ENCODE measurements around the gene DMKN. TPM values are rescaled to one million over a fixed set of nuclear protein-coding genes. Genes with fewer than 3 reads are reported as not detected.
A peak's percentile ranks its signal among the peaks of the same experiment; 100 is the strongest.

DMKN gene
- total and polyA plus RNA-seq, 12 donors, result 2.7 to 70.5 (median 19.7) TPM

DNA sequence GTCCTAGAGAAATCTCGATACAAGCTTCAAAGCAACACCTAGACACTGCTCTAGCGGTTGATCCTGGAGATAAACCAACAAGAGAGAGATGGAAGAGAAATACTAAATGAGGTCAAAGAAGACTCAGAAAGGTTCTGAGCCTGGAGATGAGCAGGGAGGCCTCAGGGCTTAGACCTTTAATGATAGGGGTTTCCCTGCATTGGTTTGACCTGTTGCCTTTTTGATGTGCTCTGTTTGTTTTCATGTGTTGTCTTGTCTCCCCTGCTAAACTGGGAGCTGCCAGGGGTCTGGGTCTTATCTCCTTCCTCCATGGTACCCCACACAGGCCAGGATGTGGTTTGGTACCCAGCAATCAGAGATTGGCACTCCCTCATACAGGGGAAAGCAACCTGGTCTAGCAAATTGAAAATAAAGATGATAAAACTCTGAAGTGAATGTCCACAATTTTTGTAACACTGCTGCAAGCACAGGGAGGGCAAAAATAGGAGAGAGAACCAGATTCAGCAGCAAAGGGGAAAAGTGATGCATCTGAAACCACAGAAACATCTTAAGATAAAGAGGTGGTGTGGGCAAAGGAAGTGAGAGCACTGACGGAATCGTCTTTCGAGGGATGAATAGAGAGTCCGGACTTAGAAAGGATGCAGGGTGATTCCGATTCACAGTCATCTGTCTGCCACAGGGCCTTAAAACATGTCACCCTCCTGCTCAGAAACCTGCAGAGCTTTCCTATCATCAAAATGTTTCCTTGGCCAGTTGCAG is 61.9 kb downstream of the DMKN start:
- intact Hi-C loops (cut with DNase I), result no loop called here
- no peak for DNase-seq
- TF ChIP-seq, protein P1, sequence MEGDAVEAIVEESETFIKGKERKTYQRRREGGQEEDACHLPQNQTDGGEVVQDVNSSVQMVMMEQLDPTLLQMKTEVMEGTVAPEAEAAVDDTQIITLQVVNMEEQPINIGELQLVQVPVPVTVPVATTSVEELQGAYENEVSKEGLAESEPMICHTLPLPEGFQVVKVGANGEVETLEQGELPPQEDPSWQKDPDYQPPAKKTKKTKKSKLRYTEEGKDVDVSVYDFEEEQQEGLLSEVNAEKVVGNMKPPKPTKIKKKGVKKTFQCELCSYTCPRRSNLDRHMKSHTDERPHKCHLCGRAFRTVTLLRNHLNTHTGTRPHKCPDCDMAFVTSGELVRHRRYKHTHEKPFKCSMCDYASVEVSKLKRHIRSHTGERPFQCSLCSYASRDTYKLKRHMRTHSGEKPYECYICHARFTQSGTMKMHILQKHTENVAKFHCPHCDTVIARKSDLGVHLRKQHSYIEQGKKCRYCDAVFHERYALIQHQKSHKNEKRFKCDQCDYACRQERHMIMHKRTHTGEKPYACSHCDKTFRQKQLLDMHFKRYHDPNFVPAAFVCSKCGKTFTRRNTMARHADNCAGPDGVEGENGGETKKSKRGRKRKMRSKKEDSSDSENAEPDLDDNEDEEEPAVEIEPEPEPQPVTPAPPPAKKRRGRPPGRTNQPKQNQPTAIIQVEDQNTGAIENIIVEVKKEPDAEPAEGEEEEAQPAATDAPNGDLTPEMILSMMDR (IDR thresholded peaks at IDR 0.05), result no peak
- no peak for TF ChIP-seq POLR2A (IDR thresholded peaks at IDR 0.05)
- Histone ChIP-seq H3K4me3 (no peak overlapping the region), H3K27me3 (no peaks in the 10 kb centered on the region), H3K4me1 (replicated peaks in 1 of 2) (peaks cover 0 to 16% of the 10 kb centered on the region in 2 donors), H3K27ac (no peak overlapping the region), H3K9me3 (replicated peaks in 1 of 3) (no peaks in the 10 kb centered on the region), H3K36me3 (replicated peaks in 1 of 2) (no peaks in the 10 kb centered on the region)
- 77 to 87% (median 83%) methylated on average over 7 of the region's 7 CpGs for WGBS, 4 donors

DNA sequence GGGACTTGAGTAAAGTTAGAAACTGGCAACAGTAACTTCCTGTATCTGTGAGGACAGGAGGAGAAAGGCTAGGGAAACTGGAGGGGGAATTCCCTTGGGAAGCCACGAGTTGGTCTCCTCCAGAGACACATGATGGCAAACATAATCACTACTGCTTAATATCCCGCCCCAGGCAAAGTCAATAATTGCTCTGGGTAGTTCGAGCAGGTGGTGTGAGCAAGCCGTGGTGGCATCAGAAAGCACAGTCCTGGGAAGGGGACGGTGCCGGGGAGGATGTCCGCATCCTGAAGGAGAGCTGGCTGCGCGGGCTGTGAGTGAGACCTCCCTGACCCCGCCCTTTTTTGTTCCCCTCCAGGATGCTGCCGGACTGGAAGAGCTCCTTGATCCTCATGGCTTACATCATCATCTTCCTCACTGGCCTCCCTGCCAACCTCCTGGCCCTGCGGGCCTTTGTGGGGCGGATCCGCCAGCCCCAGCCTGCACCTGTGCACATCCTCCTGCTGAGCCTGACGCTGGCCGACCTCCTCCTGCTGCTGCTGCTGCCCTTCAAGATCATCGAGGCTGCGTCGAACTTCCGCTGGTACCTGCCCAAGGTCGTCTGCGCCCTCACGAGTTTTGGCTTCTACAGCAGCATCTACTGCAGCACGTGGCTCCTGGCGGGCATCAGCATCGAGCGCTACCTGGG is 63.9 kb downstream of the DMKN start:
- peak overlapping the region in 1 of 5 donors; percentile 6 for H3K27ac ChIP-seq
- intact Hi-C loops (cut with DNase I), result no loop called here
- no peaks in the 10 kb centered on the region for H3K9me3 ChIP-seq (replicated peaks in 1 of 3)
- 64 to 71% (median 67%) methylated on average over 15 to 27 of the region's 27 CpGs for WGBS, 4 donors
- peak in 1 of 7 donors; percentile 33 for DNase-seq
- H3K4me3 ChIP-seq, result no peak overlapping the region
- H3K27me3 ChIP-seq, result no peaks in the 10 kb centered on the region
- H3K36me3 ChIP-seq (replicated peaks in 1 of 2), result no peaks in the 10 kb centered on the region
- H3K4me1 ChIP-seq (replicated peaks in 1 of 2), result peaks cover 0 to 16% of the 10 kb centered on the region in 2 donors
- TF ChIP-seq, protein P1 (IDR thresholded peaks at IDR 0.05), result no peak
- no peak for TF ChIP-seq POLR2A (IDR thresholded peaks at IDR 0.05)

- H3K4me3 ChIP-seq, result no peak within 1 kb of the TSS
- WGBS, 4 donors, result 68 to 82% (median 79%) methylated on average over 12 of the region's 12 CpGs
- TF ChIP-seq, protein P1 (IDR thresholded peaks at IDR 0.05), result no peak
- no peak for TF ChIP-seq POLR2A (IDR thresholded peaks at IDR 0.05)
- intact Hi-C loops (cut with DNase I), result no loop called here
- H3K4me1 ChIP-seq (replicated peaks in 1 of 2), result peaks cover 0 to 16% of the 10 kb centered on the region in 2 donors
- H3K9me3 ChIP-seq (replicated peaks in 1 of 3), result no peaks in the 10 kb centered on the region
- no peaks in the 10 kb centered on the region for H3K27me3 ChIP-seq
- peak within 1 kb of the TSS in 1 of 5 donors; percentile 6 for H3K27ac ChIP-seq
- H3K36me3 ChIP-seq (replicated peaks in 1 of 2), result no peaks in the 10 kb centered on the region
- DNase-seq, result no peak
These were observed 65.6 kb downstream of the DMKN start, which contains the start of gene FFAR2 for GRCh38 chr19:35447606-35448469. Gene FFAR2 (plus strand): TSS chr19:35448257. CDS start chr19:35449715, 1,458 bp downstream.

Other genes with a start within 250 kb of the DMKN start
- 100 to 1,000 TPM in 8 of 9 donors, 10 to 100 TPM in 1; 50.6 to 220 (median 145) TPM for gene USF2, start 244.7 kb downstream of the DMKN start, total RNA-seq
- 100 to 1,000 TPM; 116 to 302 (median 169) TPM for gene USF2, start 244.7 kb downstream of the DMKN start, polyA plus RNA-seq
- gene HAMP, start 231.1 kb downstream of the DMKN start, total RNA-seq, result 1 to 10 TPM in 2 of 9 donors, under 1 TPM in 3, not detected in 4; 0.57 to 1.7 (median 0.90) TPM
- 1 to 10 TPM in 2 of 3 donors, under 1 TPM in 1; 0.84 to 9.3 (median 1.5) TPM for gene HAMP, start 231.1 kb downstream of the DMKN start, polyA plus RNA-seq
- 10 to 100 TPM in 1 of 9 donors, 1 to 10 TPM in 6, under 1 TPM in 1, not detected in 1; 0.45 to 45.0 (median 4.4) TPM for gene MAG, start 221.5 kb downstream of the DMKN start, total RNA-seq
- under 1 TPM; 0.33 to 0.88 (median 0.40) TPM for gene MAG, start 221.5 kb downstream of the DMKN start, polyA plus RNA-seq
- gene CD22, start 184.5 kb downstream of the DMKN start, total RNA-seq, result 10 to 100 TPM in 2 of 9 donors, 1 to 10 TPM in 7; 1.8 to 16.1 (median 7.3) TPM
- 1 to 10 TPM; 3.5 to 6.4 (median 4.2) TPM for gene CD22, start 184.5 kb downstream of the DMKN start, polyA plus RNA-seq
- under 1 TPM in 1 of 9 donors, not detected in 8; 0.11 TPM for gene FFAR1, start 165.7 kb downstream of the DMKN start, total RNA-seq
- gene FFAR1, start 165.7 kb downstream of the DMKN start, polyA plus RNA-seq, result under 1 TPM in 1 of 3 donors, not detected in 2; 0.03 TPM
- under 1 TPM in 2 of 9 donors, not detected in 7; 0.11 to 0.18 TPM for gene FFAR3, start 155.2 kb downstream of the DMKN start, total RNA-seq
- gene FFAR3, start 155.2 kb downstream of the DMKN start, polyA plus RNA-seq, result under 1 TPM in 2 of 3 donors, not detected in 1; 0.16 to 0.17 TPM
- not detected for gene GPR42, start 142.6 kb downstream of the DMKN start, total RNA-seq
- not detected for gene GPR42, start 142.6 kb downstream of the DMKN start, polyA plus RNA-seq
- under 1 TPM in 3 of 9 donors, not detected in 6; 0.11 to 0.52 (median 0.29) TPM for gene FFAR2, start 65.4 kb downstream of the DMKN start, total RNA-seq
- under 1 TPM; 0.33 to 0.88 (median 0.40) TPM for gene FFAR2, start 65.4 kb downstream of the DMKN start, polyA plus RNA-seq
- not detected for gene KRTDAP, start 23.2 kb downstream of the DMKN start, total RNA-seq
- gene KRTDAP, start 23.2 kb downstream of the DMKN start, polyA plus RNA-seq, result not detected
- not detected for gene SBSN, start 14.7 kb upstream of the DMKN start, total RNA-seq
- under 1 TPM in 1 of 3 donors, not detected in 2; 0.77 TPM for gene SBSN, start 14.7 kb upstream of the DMKN start, polyA plus RNA-seq
- gene GAPDHS, start 19.8 kb upstream of the DMKN start, total RNA-seq, result not detected
- not detected for gene GAPDHS, start 19.8 kb upstream of the DMKN start, polyA plus RNA-seq
- gene TMEM147, start 32.0 kb upstream of the DMKN start, total RNA-seq, result 100 to 1,000 TPM; 139 to 261 (median 173) TPM
- gene TMEM147, start 32.0 kb upstream of the DMKN start, polyA plus RNA-seq, result 100 to 1,000 TPM in 2 of 3 donors, 10 to 100 TPM in 1; 86.5 to 215 (median 188) TPM
- 10 to 100 TPM in 3 of 9 donors, 1 to 10 TPM in 6; 2.2 to 60.4 (median 7.3) TPM for gene ATP4A, start 50.0 kb upstream of the DMKN start, total RNA-seq
- 10 to 100 TPM in 1 of 3 donors, 1 to 10 TPM in 2; 6.5 to 63.5 (median 7.6) TPM for gene ATP4A, start 50.0 kb upstream of the DMKN start, polyA plus RNA-seq
- under 1 TPM in 2 of 9 donors, not detected in 7; 0.61 to 0.81 TPM for gene PMIS2, start 72.5 kb upstream of the DMKN start, total RNA-seq
- gene PMIS2, start 72.5 kb upstream of the DMKN start, polyA plus RNA-seq, result not detected
- gene HAUS5, start 99.1 kb upstream of the DMKN start, total RNA-seq, result 10 to 100 TPM in 5 of 9 donors, 1 to 10 TPM in 4; 6.2 to 22.4 (median 10.3) TPM
- gene HAUS5, start 99.1 kb upstream of the DMKN start, polyA plus RNA-seq, result 10 to 100 TPM in 2 of 3 donors, 1 to 10 TPM in 1; 5.2 to 38.2 (median 20.7) TPM
- 10 to 100 TPM; 42.6 to 92.9 (median 74.6) TPM for gene RBM42, start 115.4 kb upstream of the DMKN start, total RNA-seq
- 100 to 1,000 TPM in 1 of 3 donors, 10 to 100 TPM in 2; 23.9 to 107 (median 80.7) TPM for gene RBM42, start 115.4 kb upstream of the DMKN start, polyA plus RNA-seq
- 1 to 10 TPM in 6 of 9 donors, under 1 TPM in 1, not detected in 2; 0.96 to 2.6 (median 2.1) TPM for gene ETV2, start 128.1 kb upstream of the DMKN start, total RNA-seq
- 1 to 10 TPM in 2 of 3 donors, under 1 TPM in 1; 0.38 to 5.3 (median 5.0) TPM for gene ETV2, start 128.1 kb upstream of the DMKN start, polyA plus RNA-seq
- 100 to 1,000 TPM; 289 to 694 (median 493) TPM for gene COX6B1, start 134.7 kb upstream of the DMKN start, total RNA-seq
- gene COX6B1, start 134.7 kb upstream of the DMKN start, polyA plus RNA-seq, result 1,000 to 10,000 TPM in 2 of 3 donors, 100 to 1,000 TPM in 1; 626 to 1,985 (median 1,187) TPM
- gene UPK1A, start 152.9 kb upstream of the DMKN start, total RNA-seq, result not detected
- 1 to 10 TPM in 1 of 3 donors, not detected in 2; 1.2 TPM for gene UPK1A, start 152.9 kb upstream of the DMKN start, polyA plus RNA-seq
- under 1 TPM in 1 of 9 donors, not detected in 8; 0.38 TPM for gene ZBTB32, start 190.9 kb upstream of the DMKN start, total RNA-seq
- under 1 TPM in 2 of 3 donors, not detected in 1; 0.27 to 0.40 TPM for gene ZBTB32, start 190.9 kb upstream of the DMKN start, polyA plus RNA-seq
- 10 to 100 TPM in 8 of 9 donors, 1 to 10 TPM in 1; 6.6 to 41.8 (median 19.8) TPM for gene KMT2B, start 204.4 kb upstream of the DMKN start, total RNA-seq
- 10 to 100 TPM; 10.1 to 97.3 (median 70.3) TPM for gene KMT2B, start 204.4 kb upstream of the DMKN start, polyA plus RNA-seq
- 10 to 100 TPM in 6 of 9 donors, 1 to 10 TPM in 3; 4.9 to 35.3 (median 13.8) TPM for gene IGFLR1, start 228.8 kb upstream of the DMKN start, total RNA-seq
- gene IGFLR1, start 228.8 kb upstream of the DMKN start, polyA plus RNA-seq, result 10 to 100 TPM in 2 of 3 donors, 1 to 10 TPM in 1; 5.3 to 32.3 (median 21.5) TPM
- 10 to 100 TPM; 14.8 to 55.0 (median 32.7) TPM for gene U2AF1L4, start 231.8 kb upstream of the DMKN start, total RNA-seq
- 100 to 1,000 TPM in 2 of 3 donors, 10 to 100 TPM in 1; 30.3 to 255 (median 104) TPM for gene U2AF1L4, start 231.8 kb upstream of the DMKN start, polyA plus RNA-seq
- 100 to 1,000 TPM in 1 of 9 donors, 10 to 100 TPM in 8; 29.5 to 149 (median 71.0) TPM for gene PSENEN, start 232.0 kb upstream of the DMKN start, total RNA-seq
- gene PSENEN, start 232.0 kb upstream of the DMKN start, polyA plus RNA-seq, result 100 to 1,000 TPM in 2 of 3 donors, 10 to 100 TPM in 1; 93.1 to 230 (median 174) TPM
- gene LIN37, start 234.9 kb upstream of the DMKN start, total RNA-seq, result 10 to 100 TPM in 8 of 9 donors, 1 to 10 TPM in 1; 6.0 to 28.2 (median 12.5) TPM
- gene LIN37, start 234.9 kb upstream of the DMKN start, polyA plus RNA-seq, result 100 to 1,000 TPM in 1 of 3 donors, 10 to 100 TPM in 2; 11.3 to 137 (median 75.9) TPM
- gene HSPB6, start 243.4 kb upstream of the DMKN start, total RNA-seq, result 100 to 1,000 TPM in 7 of 9 donors, 10 to 100 TPM in 2; 21.1 to 431 (median 164) TPM
- 100 to 1,000 TPM; 524 to 932 (median 718) TPM for gene HSPB6, start 243.4 kb upstream of the DMKN start, polyA plus RNA-seq
- 10 to 100 TPM in 5 of 9 donors, 1 to 10 TPM in 4; 4.4 to 18.5 (median 10.2) TPM for gene PROSER3, start 244.5 kb upstream of the DMKN start, total RNA-seq
- 10 to 100 TPM in 2 of 3 donors, 1 to 10 TPM in 1; 7.0 to 27.3 (median 14.7) TPM for gene PROSER3, start 244.5 kb upstream of the DMKN start, polyA plus RNA-seq

Measured in adrenal gland (tissue), 12 donors.